ENCODE data around the gene CD320.
"Not testable (repeated sequence)": the region's sequence is repeated elsewhere in the genome, so short reads cannot be mapped to it uniquely, and the experiment has no call there.

Gene CD320

GRCh38 chr19:8307965-8308866 is at the start of gene CD320:
Gene CD320, minus strand, starts transcription at chr19:8308358. Its CDS starts 68 bp downstream, at chr19:8308290.
- peak; percentile 9 for FAIRE-seq

GRCh38 chr19:8357007-8357521 is 48.9 kb upstream of the CD320 start:
- FAIRE-seq: no peak

GRCh38 chr19:8355631-8356402 is 47.7 kb upstream of the CD320 start:
- FAIRE-seq: no peak

- FAIRE-seq: not testable (repeated sequence)
These were observed 44.7 kb upstream of the CD320 start for GRCh38 chr19:8352845-8353244.

- no peak for FAIRE-seq
These were observed 44.1 kb upstream of the CD320 start for GRCh38 chr19:8352134-8352827.

- not testable (repeated sequence) for FAIRE-seq
These were observed 41.6 kb upstream of the CD320 start for GRCh38 chr19:8349629-8350372.

GRCh38 chr19:8343483-8343844 is 35.3 kb upstream of the CD320 start:
- FAIRE-seq: no peak

GRCh38 chr19:8342684-8343482 is 34.7 kb upstream of the CD320 start, which contains the start of gene KANK3:
Gene KANK3, minus strand, starts transcription at chr19:8343262. Its CDS starts 5,434 bp downstream, at chr19:8337828.
- no peak for FAIRE-seq

- no peak for FAIRE-seq
These were observed 34.1 kb upstream of the CD320 start for GRCh38 chr19:8342316-8342683.

GRCh38 chr19:8341504-8341903 is 33.3 kb upstream of the CD320 start:
- FAIRE-seq: not testable (repeated sequence)

- FAIRE-seq: no peak
These were observed 32.4 kb upstream of the CD320 start for GRCh38 chr19:8340341-8341096.

- no peak for FAIRE-seq
These were observed 30.7 kb upstream of the CD320 start for GRCh38 chr19:8338835-8339234.

- FAIRE-seq: no peak
These were observed 29.6 kb upstream of the CD320 start for GRCh38 chr19:8337728-8338127.

GRCh38 chr19:8336660-8337059 is 28.5 kb upstream of the CD320 start:
- FAIRE-seq: no peak

GRCh38 chr19:8336072-8336569 is 28.0 kb upstream of the CD320 start:
- FAIRE-seq: no peak

GRCh38 chr19:8335343-8336071 is 27.3 kb upstream of the CD320 start:
- FAIRE-seq: no peak

GRCh38 chr19:8334458-8335342 is 26.5 kb upstream of the CD320 start:
- FAIRE-seq: no peak

- no peak for FAIRE-seq
These were observed 25.8 kb upstream of the CD320 start for GRCh38 chr19:8333767-8334457.

Data from A204.1 (cell line).